GM18526 (cell line): ENCODE results near the gene GPRC5A.

Source experiments
- POLR2A ChIP-seq: IDR thresholded peaks from 3 replicates; pipeline ENCODE4 v1.6.1; 2011; ENCODE audit not compliant: insufficient read length; ENCODE audit errors: extremely low read depth

Gene GPRC5A

GRCh38 chr12:12881151-12881909, 10.0 kb upstream of the GPRC5A start:
- TF ChIP-seq POLR2A = no peak

DNA sequence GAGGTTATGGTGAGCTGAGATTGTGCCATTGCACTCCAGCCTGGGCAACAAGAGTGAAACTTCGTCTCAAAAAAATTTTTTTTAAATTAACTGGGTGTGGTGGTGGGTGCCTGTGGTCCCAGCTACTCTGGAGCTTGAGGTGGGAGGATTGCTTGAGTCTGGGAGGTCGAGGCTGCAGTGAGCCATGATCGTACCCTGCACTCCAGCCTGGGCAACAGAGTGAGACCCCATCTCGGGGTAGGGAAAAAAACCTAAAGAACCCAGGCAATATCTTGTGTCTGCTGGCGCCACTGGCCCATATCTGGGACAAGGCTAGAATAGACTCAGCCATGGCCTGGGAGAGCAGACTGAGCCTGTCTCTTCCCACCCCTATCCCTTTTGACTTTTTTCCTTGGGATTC, 9.1 kb upstream of the GPRC5A start:
- TF ChIP-seq POLR2A = no peak

- no peak for TF ChIP-seq POLR2A
Measured at GRCh38 chr12:12883369-12884001, 7.9 kb upstream of the GPRC5A start.

DNA sequence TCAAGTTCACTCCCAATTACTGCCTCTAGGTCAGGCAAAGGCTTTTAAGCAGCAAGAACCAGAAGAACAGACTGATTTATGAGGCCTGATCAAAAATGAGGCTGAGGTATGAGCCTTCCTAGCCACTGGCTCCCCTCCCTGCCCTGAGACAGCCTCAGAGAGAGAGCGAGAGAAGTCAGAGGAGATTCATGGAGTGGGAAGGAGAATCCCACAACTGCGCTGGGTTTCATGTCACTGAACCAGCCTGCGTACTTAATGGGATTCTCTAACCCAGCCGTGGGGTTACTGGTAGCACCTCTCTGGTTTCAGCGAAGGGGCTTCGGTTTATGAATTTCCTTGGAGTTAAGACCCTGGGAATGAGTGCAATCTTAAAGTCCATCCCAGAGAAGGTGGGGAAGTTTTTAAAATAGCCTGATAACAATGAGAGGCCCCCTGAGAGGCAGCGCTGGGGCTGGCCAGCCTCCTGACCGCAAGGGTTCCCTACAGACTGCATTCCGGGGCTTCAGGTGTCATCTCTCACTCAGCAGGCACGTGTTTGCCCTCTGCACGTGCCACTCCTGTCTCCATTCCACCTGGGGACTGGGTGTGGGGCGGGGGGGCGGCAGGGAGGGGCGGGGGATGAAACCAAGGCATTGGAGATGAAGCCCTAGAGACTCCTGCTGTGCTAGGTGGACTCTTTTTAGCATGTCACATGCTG, 6.1 kb upstream of the GPRC5A start:
- TF ChIP-seq POLR2A = no peak

DNA sequence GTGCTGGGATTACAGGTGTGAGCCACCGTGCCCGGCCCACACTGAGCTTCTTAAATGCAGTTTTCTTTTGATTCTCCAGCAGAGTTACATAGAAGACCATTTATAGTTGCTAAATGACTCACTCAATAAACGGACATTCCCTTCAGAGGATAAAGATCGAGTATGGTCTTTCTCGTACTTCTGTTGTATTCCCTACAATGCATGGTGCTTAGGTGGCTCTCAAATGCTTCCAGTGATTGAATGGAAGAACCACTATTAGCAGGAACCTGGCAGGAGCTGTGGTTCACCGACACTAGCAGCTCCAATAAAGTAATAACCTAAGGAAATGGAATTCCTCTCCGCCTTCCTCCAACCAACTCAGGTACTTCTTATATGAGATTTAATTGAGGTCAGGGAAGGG, 3.9 kb upstream of the GPRC5A start:
- no peak for TF ChIP-seq POLR2A

GRCh38 chr12:12889701-12890100, 1.7 kb upstream of the GPRC5A start:
- no peak for TF ChIP-seq POLR2A

- TF ChIP-seq POLR2A = no peak
Measured at GRCh38 chr12:12890543-12891079, 751 bp upstream of the GPRC5A start.

GRCh38 chr12:12891881-12892355, 556 bp downstream of the GPRC5A start:
- no peak for TF ChIP-seq POLR2A

DNA sequence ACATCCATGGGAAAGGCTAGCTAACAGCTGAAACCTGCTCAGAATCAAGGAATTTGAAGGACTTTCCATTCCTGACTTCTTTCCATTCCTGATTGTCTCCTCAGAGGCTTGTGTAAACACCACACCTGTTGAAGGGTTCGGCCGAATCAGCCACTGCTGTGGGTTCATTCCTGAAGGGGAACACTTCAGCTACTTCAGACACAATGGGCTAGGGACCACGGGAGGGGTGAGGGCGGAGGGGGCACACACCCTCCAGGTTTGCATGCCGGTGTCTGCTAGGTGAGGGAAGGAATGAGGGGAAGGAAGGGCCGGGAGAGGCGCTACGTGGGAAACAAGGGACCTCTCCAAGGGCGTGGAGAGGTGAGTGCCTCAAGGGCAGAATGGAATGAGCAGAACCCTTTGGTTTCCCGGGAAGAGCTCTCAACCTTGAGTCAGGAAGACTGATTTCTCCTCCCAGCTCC, 1.3 kb downstream of the GPRC5A start:
- TF ChIP-seq POLR2A = no peak

DNA sequence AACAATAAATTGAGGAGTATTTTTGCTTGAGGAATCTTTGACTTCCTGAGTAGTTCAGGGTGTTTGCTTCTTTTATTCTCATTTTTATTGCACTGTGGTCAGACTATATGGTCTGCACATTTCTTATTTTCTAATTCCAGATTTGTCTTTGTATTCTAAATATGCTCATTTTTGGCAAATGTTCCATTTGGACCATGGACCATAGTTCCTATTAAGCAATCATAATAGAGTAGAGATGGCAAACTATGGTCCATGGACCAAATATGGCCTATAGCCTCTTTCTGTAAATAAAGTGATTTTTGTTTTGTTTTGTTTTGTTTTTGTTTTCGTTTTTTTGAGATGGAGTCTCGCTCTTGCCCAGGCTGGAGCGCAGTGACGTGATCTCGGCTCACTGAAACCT, 2.1 kb downstream of the GPRC5A start:
- no peak for TF ChIP-seq POLR2A

GRCh38 chr12:12896260-12896659, 4.9 kb downstream of the GPRC5A start:
- TF ChIP-seq POLR2A = no peak

- no peak for TF ChIP-seq POLR2A
Measured at GRCh38 chr12:12897302-12897701, 5.9 kb downstream of the GPRC5A start.

DNA sequence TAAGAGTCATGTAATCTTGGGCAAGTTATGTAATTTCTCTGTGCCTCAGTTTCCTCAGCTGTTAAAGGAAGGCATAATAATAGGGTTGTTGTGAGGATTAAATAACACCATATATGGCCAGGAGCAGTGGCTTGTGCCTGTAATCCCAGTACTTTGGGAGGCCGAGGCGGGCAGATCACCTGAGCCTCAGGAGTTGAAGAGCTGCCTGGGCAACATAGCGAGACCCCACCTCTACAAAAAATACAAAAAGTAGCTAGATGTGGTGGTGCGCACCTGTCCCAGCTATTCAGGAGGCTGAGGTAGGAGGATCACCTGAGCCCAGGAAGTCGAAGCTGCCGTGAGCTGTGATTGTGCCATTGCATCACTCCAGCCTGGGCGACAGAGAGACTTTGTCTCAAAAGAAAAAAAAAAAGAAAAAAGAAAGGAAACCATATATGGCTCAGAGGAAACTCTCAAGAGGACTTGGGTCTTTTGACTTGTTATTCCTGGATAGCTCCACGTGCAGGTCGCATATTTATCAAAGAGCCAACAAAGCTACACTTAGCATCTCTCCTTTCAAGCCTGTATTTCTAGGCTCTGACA, 6.9 kb downstream of the GPRC5A start:
- no peak for TF ChIP-seq POLR2A

DNA sequence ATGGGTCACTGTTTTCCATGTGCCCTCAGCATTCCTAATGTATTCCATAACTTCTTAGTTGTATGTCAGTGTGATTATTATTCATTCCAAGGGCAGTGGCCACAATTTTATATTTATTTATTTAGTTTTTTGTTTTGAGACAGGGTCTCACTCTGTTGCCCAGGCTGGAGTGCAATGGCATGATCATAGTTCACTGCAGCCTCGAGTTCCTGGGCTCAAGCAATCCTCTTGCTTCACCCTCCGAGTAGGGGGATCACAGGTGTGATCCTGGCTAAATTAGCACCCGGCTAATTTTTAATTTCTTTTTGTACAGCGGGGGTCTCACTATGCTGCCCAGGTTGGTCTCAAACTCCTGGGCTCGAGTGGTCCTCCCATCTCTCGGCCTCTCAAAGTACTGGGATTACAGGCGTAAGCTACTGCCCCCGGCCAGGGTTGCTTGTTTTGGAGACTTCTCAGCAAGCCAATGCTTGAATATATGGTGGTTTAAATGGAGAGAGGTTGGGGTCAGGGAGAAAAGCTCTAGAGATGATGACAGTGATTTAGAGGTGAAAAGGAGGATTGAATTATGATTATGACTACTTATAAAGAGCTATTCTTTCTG, 7.6 kb downstream of the GPRC5A start:
- no peak for TF ChIP-seq POLR2A
